ENCODE measurements around the gene CDH12. TPM values are rescaled to one million over a fixed set of nuclear protein-coding genes. Genes with fewer than 3 reads are reported as not detected.

Gene CDH12
- total RNA-seq, 1 experiment from 2014 or later = not detected

DNA sequence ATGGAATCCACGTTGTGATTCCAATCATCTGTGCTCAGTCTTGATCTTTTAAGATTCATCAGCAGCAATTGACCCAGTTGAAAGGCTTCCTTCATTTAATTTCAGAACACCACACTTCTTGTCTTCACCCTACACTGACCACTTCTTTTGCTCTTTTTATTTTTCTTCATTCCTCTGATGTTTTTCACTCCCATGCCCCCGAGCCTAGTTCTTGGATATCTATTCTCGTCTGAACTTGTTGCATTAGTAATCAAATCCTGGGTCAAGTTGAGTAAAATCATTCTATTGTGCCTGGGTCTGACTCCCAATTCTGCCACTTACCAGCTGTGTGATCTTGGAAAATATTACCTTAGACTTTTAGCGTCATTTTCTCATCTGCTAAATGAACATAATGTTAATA is 356.5 kb downstream of the CDH12 start:
- H3K27ac ChIP-seq = no peak overlapping the region
- H3K9me3 ChIP-seq (replicated peaks) = no peaks in the 10 kb centered on the region
- DNase-seq (ENCODE audit: low read depth in 1 of 2, low spot score in 2 of 2) = no peak
- H3K4me1 ChIP-seq (replicated peaks) = no peaks in the 10 kb centered on the region
- no peak overlapping the region for H3K4me3 ChIP-seq
- H3K27me3 ChIP-seq (replicated peaks) = no peaks in the 10 kb centered on the region
- H3K36me3 ChIP-seq = no peaks in the 10 kb centered on the region

DNA sequence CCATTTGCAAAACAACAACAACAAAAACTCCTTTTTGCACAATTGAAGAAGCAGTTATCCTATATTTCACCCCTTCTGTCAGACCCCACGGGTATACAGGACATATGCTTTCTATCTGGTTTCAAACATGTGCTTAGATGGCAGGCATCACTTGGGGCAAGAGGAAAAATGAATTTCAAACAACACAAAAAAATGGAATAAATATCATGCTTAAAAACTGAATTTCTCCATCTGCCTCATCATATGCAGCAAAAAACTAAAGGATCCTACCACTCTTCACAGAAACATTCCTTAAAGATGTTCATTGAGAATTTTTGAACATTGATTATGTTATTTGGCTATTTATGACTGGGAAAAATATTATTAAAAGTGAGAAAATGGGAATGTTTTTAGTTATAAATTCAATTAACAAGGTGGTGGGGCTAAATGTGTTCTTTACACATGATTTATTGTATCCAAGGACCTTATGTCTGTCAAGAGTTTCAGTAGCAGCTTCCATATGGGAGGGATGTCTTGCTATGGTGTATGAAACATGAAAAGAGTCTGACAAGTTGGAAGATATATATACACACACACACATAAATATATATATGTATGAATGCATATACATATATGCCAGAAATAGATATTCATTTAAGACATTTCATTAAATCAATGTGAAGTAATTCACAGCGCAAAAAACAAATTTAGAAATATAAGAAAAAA is 358.0 kb downstream of the CDH12 start:
- 0 out of 2 replicates have a peak, but pooled peaks cover 3% of the 10 kb centered on the region for H3K9me3 ChIP-seq (replicated peaks)
- H3K4me3 ChIP-seq = no peak overlapping the region
- no peaks in the 10 kb centered on the region for H3K4me1 ChIP-seq (replicated peaks)
- no peaks in the 10 kb centered on the region for H3K36me3 ChIP-seq
- DNase-seq (ENCODE audit: low read depth in 1 of 2, low spot score in 2 of 2) = no peak
- H3K27ac ChIP-seq = no peak overlapping the region
- H3K27me3 ChIP-seq (replicated peaks) = no peaks in the 10 kb centered on the region

DNA sequence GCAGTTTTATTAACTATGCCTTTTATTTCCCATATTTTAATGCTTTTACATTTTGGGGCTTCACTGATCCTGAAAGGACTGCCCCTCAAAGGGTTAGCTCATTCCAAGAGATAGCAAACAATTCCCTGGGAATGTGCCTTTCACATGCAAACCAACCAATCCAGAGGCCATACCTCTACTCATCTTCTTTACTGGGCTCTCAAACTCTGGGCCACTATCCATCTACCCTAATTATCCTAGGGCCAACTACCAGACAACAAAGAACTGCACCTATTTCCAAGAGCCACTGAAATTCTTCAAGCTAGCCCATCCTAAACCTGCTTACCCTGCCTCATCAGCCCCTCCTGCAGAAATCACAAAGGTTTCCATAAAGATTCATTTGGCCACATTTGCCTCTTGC is 364.7 kb downstream of the CDH12 start:
- H3K4me1 ChIP-seq (replicated peaks) = no peaks in the 10 kb centered on the region
- no peak for DNase-seq (ENCODE audit: low read depth in 1 of 2, low spot score in 2 of 2)
- no peaks in the 10 kb centered on the region for H3K27me3 ChIP-seq (replicated peaks)
- no peak overlapping the region for H3K4me3 ChIP-seq
- H3K9me3 ChIP-seq (replicated peaks) = peaks cover 6% of the 10 kb centered on the region; the same call in 1 of the 2 replicates
- H3K36me3 ChIP-seq = no peaks in the 10 kb centered on the region
- no peak overlapping the region for H3K27ac ChIP-seq

DNA sequence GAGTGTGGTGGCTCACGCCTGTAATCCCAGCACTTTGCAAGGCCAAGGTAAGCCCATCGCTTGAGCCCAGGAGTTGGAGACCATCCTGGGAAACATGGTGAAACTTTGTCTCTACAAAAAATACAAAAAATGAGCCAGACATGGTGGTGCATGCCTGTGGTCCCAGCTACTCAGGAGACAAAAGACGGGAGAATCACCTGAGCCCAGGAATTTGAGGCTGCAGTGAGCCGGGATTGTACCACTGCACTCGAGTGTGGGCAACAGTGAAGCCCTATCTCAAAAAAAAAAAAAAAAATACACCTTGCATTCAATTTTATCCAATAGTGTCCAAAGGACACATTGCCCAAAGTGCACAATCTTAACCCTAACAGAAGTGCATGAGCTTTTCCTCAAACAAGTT is 372.8 kb downstream of the CDH12 start:
- Histone ChIP-seq H3K4me3 (no peak overlapping the region), H3K36me3 (no peaks in the 10 kb centered on the region), H3K4me1 (replicated peaks) (no peaks in the 10 kb centered on the region), H3K27ac (no peak overlapping the region), H3K27me3 (replicated peaks) (no peaks in the 10 kb centered on the region), H3K9me3 (replicated peaks) (peaks cover 3% of the 10 kb centered on the region; the same call in 1 of the 2 replicates)
- DNase-seq (ENCODE audit: low read depth in 1 of 2, low spot score in 2 of 2) = no peak

DNA sequence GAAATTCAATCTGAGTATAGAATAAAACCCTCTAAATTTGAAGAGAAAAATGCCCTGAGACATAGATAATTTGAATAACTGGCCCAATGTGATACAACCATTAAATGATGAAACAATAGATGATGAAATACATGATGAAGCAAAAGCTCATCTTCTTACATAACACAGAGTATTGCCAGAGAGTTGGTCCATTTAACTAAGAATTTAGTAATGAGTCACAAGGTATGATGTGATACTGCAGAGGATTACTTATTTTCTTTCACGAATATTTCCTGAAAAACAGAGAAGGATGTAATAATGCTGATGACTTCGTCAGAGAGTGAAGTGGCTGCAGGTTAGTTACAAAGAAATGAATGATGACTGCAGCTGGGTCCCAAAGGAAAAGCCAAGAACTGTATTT is 379.3 kb downstream of the CDH12 start:
- no peak overlapping the region for H3K4me3 ChIP-seq
- no peaks in the 10 kb centered on the region for H3K36me3 ChIP-seq
- H3K9me3 ChIP-seq (replicated peaks) = no peaks in the 10 kb centered on the region
- H3K27ac ChIP-seq = no peak overlapping the region
- no peak for DNase-seq (ENCODE audit: low read depth in 1 of 2, low spot score in 2 of 2)
- no peaks in the 10 kb centered on the region for H3K27me3 ChIP-seq (replicated peaks)
- no peaks in the 10 kb centered on the region for H3K4me1 ChIP-seq (replicated peaks)

DNA sequence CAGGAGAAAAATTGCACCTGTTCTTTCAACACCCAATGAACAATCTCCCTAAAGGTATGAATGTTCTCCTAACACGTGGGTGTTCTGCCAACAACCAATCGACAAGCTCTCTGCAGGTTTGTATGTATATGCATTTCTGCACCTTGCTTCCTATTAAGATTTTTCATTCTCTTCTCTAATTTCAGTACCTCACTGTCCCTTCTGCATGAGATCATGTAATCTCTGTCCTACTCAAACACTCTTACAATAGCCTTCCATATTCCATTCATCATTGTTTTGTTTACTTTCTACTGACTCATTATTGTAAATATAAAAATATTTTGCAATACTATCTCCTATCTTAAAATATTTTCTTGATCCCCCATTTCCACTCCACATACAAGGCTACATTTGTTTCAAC is 382.0 kb downstream of the CDH12 start:
- no peaks in the 10 kb centered on the region for H3K27me3 ChIP-seq (replicated peaks)
- no peaks in the 10 kb centered on the region for H3K36me3 ChIP-seq
- H3K27ac ChIP-seq = no peak overlapping the region
- H3K4me1 ChIP-seq (replicated peaks) = no peaks in the 10 kb centered on the region
- no peak for DNase-seq (ENCODE audit: low read depth in 1 of 2, low spot score in 2 of 2)
- no peak overlapping the region for H3K4me3 ChIP-seq
- no peaks in the 10 kb centered on the region; the same call in 1 of the 2 replicates for H3K9me3 ChIP-seq (replicated peaks)

DNA sequence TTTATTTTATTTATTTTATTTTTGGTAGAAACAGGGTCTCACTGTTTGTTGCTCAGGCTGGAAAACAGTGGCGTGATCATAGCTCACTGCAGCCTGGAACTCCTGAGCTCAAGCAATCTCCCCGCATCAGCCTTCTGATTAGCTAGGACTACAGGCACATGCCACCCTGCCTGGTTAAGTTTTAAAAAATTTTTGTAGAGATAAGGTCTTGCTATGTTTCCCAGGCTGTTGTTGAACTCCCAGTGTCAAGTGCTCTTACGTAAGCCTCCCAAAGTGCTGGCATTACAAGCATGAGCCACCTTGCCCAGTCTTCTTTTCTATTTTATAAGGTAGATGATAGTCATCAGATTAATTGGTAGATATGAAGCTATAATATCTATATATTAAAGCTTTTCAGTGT is 382.7 kb downstream of the CDH12 start:
- H3K4me3 ChIP-seq = no peak overlapping the region
- no peaks in the 10 kb centered on the region for H3K36me3 ChIP-seq
- no peak for DNase-seq (ENCODE audit: low read depth in 1 of 2, low spot score in 2 of 2)
- H3K27ac ChIP-seq = no peak overlapping the region
- no peaks in the 10 kb centered on the region; the same call in 1 of the 2 replicates for H3K9me3 ChIP-seq (replicated peaks)
- H3K27me3 ChIP-seq (replicated peaks) = no peaks in the 10 kb centered on the region
- no peaks in the 10 kb centered on the region for H3K4me1 ChIP-seq (replicated peaks)

DNA sequence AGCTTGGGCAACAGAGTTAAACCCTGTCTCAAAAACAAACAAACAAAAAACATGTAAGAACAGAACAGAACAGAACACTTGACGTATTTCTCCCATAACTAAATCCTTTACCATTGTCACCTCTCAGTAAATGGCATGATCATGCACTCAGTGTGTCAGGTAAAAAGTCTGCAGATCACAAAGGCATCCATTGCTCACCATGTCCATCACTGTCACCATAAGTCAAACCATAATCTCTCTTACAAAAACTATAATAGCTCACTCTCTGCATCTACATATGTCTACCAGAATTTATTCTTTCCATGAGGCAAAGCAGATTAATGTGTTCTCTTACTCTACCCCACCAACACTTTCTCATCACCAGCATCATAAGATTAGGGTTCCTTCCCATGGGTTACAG is 387.5 kb downstream of the CDH12 start:
- Histone ChIP-seq H3K4me1 (replicated peaks) (no peaks in the 10 kb centered on the region), H3K9me3 (replicated peaks) (no peaks in the 10 kb centered on the region; the same call in 1 of the 2 replicates), H3K4me3 (no peak overlapping the region), H3K27ac (no peak overlapping the region), H3K27me3 (replicated peaks) (no peaks in the 10 kb centered on the region), H3K36me3 (no peaks in the 10 kb centered on the region)
- DNase-seq (ENCODE audit: low read depth in 1 of 2, low spot score in 2 of 2) = no peak

DNA sequence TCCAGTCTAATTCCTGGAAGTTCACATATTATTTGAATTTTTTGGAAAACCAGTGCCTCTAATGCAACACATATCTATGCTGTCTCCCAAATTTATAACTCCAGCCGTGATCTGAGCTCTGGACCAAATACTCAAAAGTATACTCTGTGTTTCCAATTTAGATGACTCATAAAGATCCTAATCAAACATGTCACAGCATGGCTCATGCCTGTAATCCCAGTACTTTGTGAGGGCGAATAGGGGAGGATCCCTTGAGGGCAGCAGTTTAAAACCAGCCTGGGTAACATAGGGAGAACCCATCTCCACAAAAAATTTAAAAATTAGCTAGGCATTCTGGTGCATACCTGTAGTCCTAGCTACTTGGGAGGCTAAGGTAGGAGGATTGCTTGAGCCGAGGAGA is 388.0 kb downstream of the CDH12 start:
- no peak for DNase-seq (ENCODE audit: low read depth in 1 of 2, low spot score in 2 of 2)
- no peaks in the 10 kb centered on the region for H3K27me3 ChIP-seq (replicated peaks)
- H3K9me3 ChIP-seq (replicated peaks) = no peaks in the 10 kb centered on the region; the same call in 1 of the 2 replicates
- H3K36me3 ChIP-seq = no peaks in the 10 kb centered on the region
- H3K4me3 ChIP-seq = no peak overlapping the region
- H3K4me1 ChIP-seq (replicated peaks) = no peaks in the 10 kb centered on the region
- no peak overlapping the region for H3K27ac ChIP-seq

DNA sequence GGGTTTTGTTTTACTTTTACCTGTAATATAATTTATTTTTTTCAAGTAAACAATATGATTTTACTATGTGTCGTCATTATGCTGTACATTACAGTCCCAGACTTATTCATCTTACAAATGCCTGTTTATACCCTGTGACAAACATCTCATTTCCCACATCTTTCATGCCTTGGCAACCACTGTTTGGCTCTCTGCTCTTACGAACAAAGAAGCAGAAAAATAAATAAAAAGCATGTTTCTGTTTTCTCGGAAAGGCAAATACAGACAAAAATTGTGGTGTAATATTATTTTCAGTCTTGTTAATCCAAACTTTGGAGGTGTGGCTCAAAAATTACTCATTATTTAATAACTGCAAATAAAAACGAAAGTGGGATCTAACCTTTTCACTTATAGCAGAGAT is 393.0 kb downstream of the CDH12 start:
- H3K27me3 ChIP-seq (replicated peaks) = no peaks in the 10 kb centered on the region
- no peaks in the 10 kb centered on the region for H3K4me1 ChIP-seq (replicated peaks)
- no peak overlapping the region for H3K4me3 ChIP-seq
- H3K27ac ChIP-seq = no peak overlapping the region
- no peak for DNase-seq (ENCODE audit: low read depth in 1 of 2, low spot score in 2 of 2)
- H3K9me3 ChIP-seq (replicated peaks) = no peaks in the 10 kb centered on the region
- H3K36me3 ChIP-seq = no peaks in the 10 kb centered on the region

DNA sequence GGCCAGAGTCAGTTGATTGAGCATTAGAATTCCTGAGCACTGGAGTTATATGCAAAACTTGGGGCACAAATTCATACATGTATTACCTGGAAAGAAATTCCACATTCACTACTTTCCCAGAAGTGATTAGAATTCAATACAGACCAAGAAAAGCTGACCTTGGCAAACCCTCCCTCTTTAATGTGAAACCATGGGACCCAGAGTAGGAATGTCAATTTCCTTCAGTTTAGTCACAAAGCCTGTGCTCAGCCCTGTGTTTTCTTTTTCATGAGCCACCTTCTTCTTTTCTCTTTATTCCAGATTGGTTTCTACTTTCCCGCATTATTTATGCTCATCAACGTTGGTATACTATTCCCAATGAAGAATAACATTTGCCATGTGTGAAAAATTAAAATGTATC is 420.2 kb downstream of the CDH12 start:
- Histone ChIP-seq H3K36me3 (no peaks in the 10 kb centered on the region), H3K27me3 (replicated peaks) (no peaks in the 10 kb centered on the region), H3K27ac (no peak overlapping the region), H3K4me3 (no peak overlapping the region), H3K9me3 (replicated peaks) (no peaks in the 10 kb centered on the region), H3K4me1 (replicated peaks) (no peaks in the 10 kb centered on the region)
- DNase-seq (ENCODE audit: low read depth in 1 of 2, low spot score in 2 of 2) = no peak

DNA sequence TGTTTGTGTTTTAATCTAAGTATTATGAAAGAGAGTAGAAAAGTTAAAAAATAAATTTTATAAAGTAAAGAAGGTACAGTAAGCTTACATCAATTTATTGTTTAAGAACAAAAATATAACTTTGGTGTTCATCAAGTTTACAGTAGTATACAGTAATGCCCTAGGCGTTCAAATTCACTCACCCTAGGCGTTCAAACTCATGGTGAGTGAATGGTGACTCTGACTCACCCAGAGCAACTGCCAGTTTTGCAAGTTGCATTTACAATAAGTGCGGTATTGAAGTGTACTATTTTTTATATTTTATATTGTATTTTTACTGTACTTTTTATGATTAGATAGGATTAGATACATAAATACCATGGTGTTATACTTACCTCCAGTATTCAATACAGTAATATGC is 421.3 kb downstream of the CDH12 start:
- DNase-seq (ENCODE audit: low read depth in 1 of 2, low spot score in 2 of 2) = no peak
- Histone ChIP-seq H3K27ac (no peak overlapping the region), H3K4me3 (no peak overlapping the region), H3K9me3 (replicated peaks) (no peaks in the 10 kb centered on the region), H3K27me3 (replicated peaks) (no peaks in the 10 kb centered on the region), H3K36me3 (no peaks in the 10 kb centered on the region), H3K4me1 (replicated peaks) (no peaks in the 10 kb centered on the region)

DNA sequence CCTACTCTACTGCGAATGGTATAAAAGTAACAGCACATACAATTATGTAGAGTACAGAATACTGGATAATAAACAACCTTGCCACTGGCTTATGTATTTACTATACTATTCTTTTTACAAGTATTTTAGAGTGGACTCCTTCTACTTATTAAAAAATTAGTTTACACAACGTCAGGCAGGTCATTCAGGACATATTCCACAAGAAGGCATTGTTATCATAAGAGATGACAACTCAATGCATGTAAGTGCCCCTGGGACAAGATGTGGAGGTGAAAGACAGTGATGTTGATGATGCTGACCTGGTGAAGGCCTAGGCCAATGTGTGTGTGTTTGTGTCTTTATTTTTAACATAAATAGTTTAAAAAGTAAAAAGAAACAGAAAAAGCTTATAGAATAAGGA is 421.7 kb downstream of the CDH12 start:
- no peaks in the 10 kb centered on the region for H3K9me3 ChIP-seq (replicated peaks)
- H3K4me3 ChIP-seq = no peak overlapping the region
- H3K36me3 ChIP-seq = no peaks in the 10 kb centered on the region
- H3K4me1 ChIP-seq (replicated peaks) = no peaks in the 10 kb centered on the region
- H3K27ac ChIP-seq = no peak overlapping the region
- no peaks in the 10 kb centered on the region for H3K27me3 ChIP-seq (replicated peaks)
- DNase-seq (ENCODE audit: low read depth in 1 of 2, low spot score in 2 of 2) = no peak

DNA sequence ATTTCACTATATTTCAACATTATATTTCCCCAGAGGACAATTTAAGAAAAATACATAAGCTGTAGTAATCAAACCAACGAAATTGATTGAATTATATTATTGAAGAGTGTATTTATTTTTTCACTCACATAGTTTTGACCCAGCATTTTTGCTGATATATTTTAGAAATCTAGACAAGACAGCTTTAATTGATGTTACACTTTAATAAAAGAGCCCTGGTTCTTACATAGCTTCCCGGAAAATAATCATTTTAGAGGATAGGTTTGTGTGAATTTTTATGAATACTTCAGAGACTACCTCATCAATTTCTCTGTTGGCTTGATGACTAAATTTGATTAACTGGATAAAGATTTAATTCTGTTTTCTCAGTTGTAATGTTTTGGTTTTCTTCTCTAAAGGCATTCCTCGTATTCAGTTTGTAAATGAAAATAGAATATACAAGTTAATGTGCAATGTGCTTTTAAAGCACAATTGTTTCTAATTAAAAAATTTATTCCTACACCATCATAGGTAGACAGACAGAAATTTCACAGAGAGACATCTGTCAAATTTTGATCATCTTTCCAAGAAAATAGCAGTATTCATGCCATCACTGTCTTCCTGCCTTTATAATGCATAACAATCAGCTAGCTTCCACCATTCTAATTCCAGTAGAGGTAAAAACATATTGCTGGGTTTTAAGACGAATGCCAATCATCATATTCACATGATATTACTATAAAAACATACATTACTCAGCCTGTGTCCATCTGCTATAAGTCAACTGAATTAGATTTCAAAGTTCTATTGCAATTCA is 441.4 kb downstream of the CDH12 start:
- Histone ChIP-seq H3K27me3 (replicated peaks) (no peaks in the 10 kb centered on the region), H3K9me3 (replicated peaks) (no peaks in the 10 kb centered on the region), H3K27ac (no peak overlapping the region), H3K36me3 (no peaks in the 10 kb centered on the region), H3K4me3 (no peak overlapping the region), H3K4me1 (replicated peaks) (no peaks in the 10 kb centered on the region)
- DNase-seq (ENCODE audit: low read depth in 1 of 2, low spot score in 2 of 2) = no peak
